H1 (cell line): ENCODE measurements around the gene SLC39A8. TPM values are rescaled to one million over a fixed set of nuclear protein-coding genes. Genes with fewer than 3 reads are reported as not detected.

Experiments used
- CTCF ChIA-PET: fragments of 300-600 bp; sonication (Branson Sonifier 250); formaldehyde crosslinking; loops from one replicate; lab custom pipeline; 2021; ENCODE audit not compliant: partially characterized antibody; lab: Charles Lee
- POLR2A ChIA-PET: fragments of 300-600 bp; sonication (Branson Sonifier 250); formaldehyde crosslinking; loops from one replicate; lab custom pipeline; 2021; ENCODE audit warnings: inconsistent platforms; ENCODE audit not compliant: partially characterized antibody; lab: Charles Lee
- DNase-seq, 2 experiments: peaks; one replicate each; pipeline versions ENCODE4 v3.0.0 to v3.0.0-alpha.2; 2010 to 2022; ENCODE audit warnings: low spot score in 2 of 2, low read depth in 1 of 2, mixed read lengths in 1 of 2
- FAIRE-seq: peaks from 2 replicates; lab custom pipeline; 2011; peaks lifted over from hg19 to GRCh38; lab: Jason Lieb, UNC
- H2AFZ ChIP-seq: 2 replicates; pipeline ENCODE4 v1.8.1; 2012; ENCODE audit warnings: low read length, inconsistent platforms
- H2AK5ac ChIP-seq: 2 replicates; pipeline ENCODE4 v1.6.1; 2013; ENCODE audit warnings: low read depth, low read length
- H2BK120ac ChIP-seq: replicated peaks from 2 replicates; pipeline ENCODE3; 2013; ENCODE audit warnings: low read depth, low read length, inconsistent platforms
- H2BK12ac ChIP-seq: 2 replicates; pipeline ENCODE4 v1.6.1; 2013; ENCODE audit warnings: low read depth, low read length
- H2BK15ac ChIP-seq: 2 replicates; pipeline ENCODE4 v1.6.1; 2013; ENCODE audit warnings: low read length
- H2BK20ac ChIP-seq: 2 replicates; pipeline ENCODE4 v1.6.1; 2013; ENCODE audit warnings: low read length
- H2BK5ac ChIP-seq: 2 replicates; pipeline ENCODE4 v1.6.1; 2013; ENCODE audit warnings: low read depth, low read length
- H3K14ac ChIP-seq: 2 replicates; pipeline ENCODE4 v1.6.1; 2013; ENCODE audit warnings: inconsistent platforms; ENCODE audit not compliant: insufficient read length
- H3K18ac ChIP-seq: 2 replicates; pipeline ENCODE4 v1.6.1; 2013; ENCODE audit warnings: low read length; ENCODE audit errors: extremely low read depth
- H3K23ac ChIP-seq: 2 replicates; pipeline ENCODE4 v1.6.1; 2013; ENCODE audit warnings: inconsistent platforms; ENCODE audit not compliant: insufficient read length
- H3K23me2 ChIP-seq: 2 replicates; pipeline ENCODE4 v1.6.1; 2013; ENCODE audit warnings: low read depth, low read length
- H3K27ac ChIP-seq: 2 replicates; pipeline ENCODE4 v1.6.1; 2011; ENCODE audit warnings: low read depth, low read length, inconsistent platforms
- H3K27me3 ChIP-seq, 4 experiments: replicated peaks in 1 of 4; 1 replicate in 1 of 4; 2 replicates in 3 of 4; pipeline versions ENCODE4 v1.6.1 to v1.8.1; 2011 to 2013; ENCODE audit warnings: low read length in 3 of 4, mild to moderate bottlenecking in 3 of 4, inconsistent platforms in 2 of 4, mixed read lengths in 2 of 4, moderate library complexity in 1 of 4; ENCODE audit not compliant: control insufficient read depth in 3 of 4, insufficient read depth in 3 of 4; ENCODE audit errors: extremely low read depth in 1 of 4
- H3K36me3 ChIP-seq, 4 experiments: 2 replicates each; pipeline versions ENCODE4 v1.6.1 to v1.8.1; 2011 to 2013; ENCODE audit warnings: mild to moderate bottlenecking in 4 of 4, low read length in 3 of 4, moderate library complexity in 2 of 4, control low read depth in 1 of 4, inconsistent platforms in 1 of 4; ENCODE audit not compliant: insufficient read depth in 4 of 4, control insufficient read depth in 2 of 4
- H3K4ac ChIP-seq: replicated peaks from 2 replicates; pipeline ENCODE3; 2013; ENCODE audit warnings: low read length, low read depth, mixed read lengths, inconsistent platforms; ENCODE audit not compliant: insufficient read length
- H3K4me1 ChIP-seq, 4 experiments: replicated peaks in 1 of 4; 1 replicate in 1 of 4; 2 replicates in 3 of 4; pipeline versions ENCODE4 v1.6.1 to v1.8.1; 2011 to 2013; ENCODE audit warnings: low read length in 3 of 4, inconsistent platforms in 2 of 4, mixed read lengths in 1 of 4; ENCODE audit not compliant: insufficient read depth in 4 of 4, control insufficient read depth in 3 of 4
- H3K4me2 ChIP-seq, 2 experiments: 2 replicates each; pipeline versions ENCODE4 v1.6.1 to v1.8.1; 2011 to 2013; ENCODE audit warnings: low read depth in 2 of 2, low read length in 2 of 2, control low read depth in 1 of 2, inconsistent platforms in 1 of 2, mild to moderate bottlenecking in 1 of 2; ENCODE audit not compliant: insufficient read depth in 1 of 2
- H3K4me3 ChIP-seq, 4 experiments: fragments of 200-600, 300-600 bp in 1 of 4; sonication (generic), shearing (Covaris generic), sonication (Bioruptor Twin) in 1 of 4; 2 replicates each; pipeline versions ENCODE4 v1.5.1 to v1.8.1; 2011 to 2016; ENCODE audit warnings: low read length in 4 of 4, low read depth in 3 of 4, control low read depth in 2 of 4, inconsistent platforms in 2 of 4, mild to moderate bottlenecking in 2 of 4, mixed read lengths in 1 of 4, moderate library complexity in 1 of 4; ENCODE audit not compliant: insufficient read depth in 2 of 4; ENCODE audit errors: extremely low read depth in 1 of 4
- H3K56ac ChIP-seq: replicated peaks from 2 replicates; pipeline ENCODE3; 2013; ENCODE audit warnings: low read depth, mild to moderate bottlenecking, mixed read lengths, low read length, inconsistent platforms; ENCODE audit not compliant: insufficient read length
- H3K79me1 ChIP-seq: 2 replicates; pipeline ENCODE4 v1.6.1; 2013; ENCODE audit warnings: low read depth, low read length, control low read depth
- H3K79me2 ChIP-seq, 2 experiments: 2 replicates each; pipeline versions ENCODE4 v1.6.1 to v1.8.1; 2012 to 2013; ENCODE audit warnings: low read length in 2 of 2, mild to moderate bottlenecking in 2 of 2, inconsistent platforms in 1 of 2; ENCODE audit not compliant: insufficient read depth in 2 of 2, control insufficient read depth in 1 of 2
- H3K9ac ChIP-seq, 4 experiments: replicated peaks in 1 of 4; 1 replicate in 1 of 4; 2 replicates in 3 of 4; pipeline versions ENCODE4 v1.6.1 to v1.8.1; 2011 to 2013; ENCODE audit warnings: low read depth in 3 of 4, low read length in 3 of 4, control low read depth in 2 of 4, mild to moderate bottlenecking in 2 of 4, moderate library complexity in 2 of 4, inconsistent platforms in 1 of 4; ENCODE audit errors: extremely low read depth in 1 of 4
- H3K9me3 ChIP-seq, 2 experiments: 2 replicates each; pipeline versions ENCODE4 v1.6.1 to v1.8.1; 2012 to 2013; ENCODE audit warnings: mild to moderate bottlenecking in 2 of 2, moderate library complexity in 2 of 2, control low read depth in 1 of 2, inconsistent platforms in 1 of 2, low read depth in 1 of 2, low read length in 1 of 2, mixed read lengths in 1 of 2; ENCODE audit not compliant: insufficient read depth in 2 of 2
- H4K20me1 ChIP-seq, 2 experiments: replicated peaks in 1 of 2; 2 replicates each; pipeline versions ENCODE3 to v1.8.1; 2011 to 2013; ENCODE audit warnings: inconsistent platforms in 2 of 2, low read length in 2 of 2, mild to moderate bottlenecking in 1 of 2; ENCODE audit not compliant: insufficient read depth in 2 of 2, control insufficient read depth in 1 of 2
- H4K5ac ChIP-seq: 2 replicates; pipeline ENCODE4 v1.6.1; 2013; ENCODE audit warnings: low read length, low read depth, mixed read lengths, inconsistent platforms; ENCODE audit not compliant: insufficient read length
- H4K8ac ChIP-seq: 2 replicates; pipeline ENCODE4 v1.8.0; 2013; ENCODE audit warnings: mild to moderate bottlenecking, moderate library complexity, low read length, inconsistent platforms; ENCODE audit not compliant: insufficient read depth; ENCODE audit errors: extremely low read depth
- H4K91ac ChIP-seq: replicated peaks from 2 replicates; pipeline ENCODE3; 2013; ENCODE audit warnings: low read length, mixed read lengths, inconsistent platforms; ENCODE audit not compliant: insufficient read length
- BACH1 ChIP-seq: IDR thresholded peaks from 2 replicates; pipeline ENCODE4 v1.6.1; 2012; ENCODE audit warnings: low read length, improper control_type of control experiment
- KDM1A ChIP-seq: fragments of 200-600, 300-600 bp; sonication (generic); IDR thresholded peaks from 2 replicates; pipeline ENCODE4 v1.7.1; 2016; ENCODE audit warnings: mild to moderate bottlenecking, low read length, borderline replicate concordance
- WGBS, 2 experiments: shearing (Covaris generic) in 1 of 2; methylation state at CpG; one replicate each; pipeline versions ENCODE4 v1.1.6 to v1.1.7; 2013 to 2015; ENCODE audit warnings: low lambda C conversion rate in 2 of 2, mixed read lengths in 2 of 2, inconsistent platforms in 1 of 2, low coverage in 1 of 2, missing lambda C conversion rate in 1 of 2; ENCODE audit not compliant: insufficient replicate concordance in 2 of 2, insufficient coverage in 1 of 2, insufficient read length in 1 of 2; ENCODE audit errors: extremely low coverage in 1 of 2, missing lambda C conversion rate in 1 of 2; 5-methylcytosine and 5-hydroxymethylcytosine counted together
- polyA plus RNA-seq, 7 experiments: library from polyadenylated mRNA; depleted of rRNA in 3 of 7; stranded (reverse) in 5 of 7; unstranded in 2 of 7; fragments of >200 nt in 5 of 7; fragments of 200-250 nt in 2 of 7; gene quantifications; 1 replicate in 5 of 7; 2 replicates in 1 of 7; 4 replicates in 1 of 7; pipeline versions ENCODE4 v1.2.1 to v1.2.3, GENCODE V29; 2011 to 2013; ENCODE audit warnings: missing spikeins in 2 of 7, mixed read lengths in 2 of 7
- total RNA-seq: library from RNA; stranded (reverse); fragmentation: NEBNext Ultra II Directional; extraction: Animal tissue kit (Norgen Biotek cat#: 25700); gene quantifications from 2 replicates; pipeline ENCODE4 v1.2.1, GENCODE V29; 2021
- TF ChIP-seq, protein P1 (sequence below): IDR thresholded peaks from 2 replicates; pipeline ENCODE4 v1.6.1; 2011; ENCODE audit warnings: low read length, improper control_type of control experiment

The SLC39A8 gene
- total and polyA plus RNA-seq, 2 of the 8 experiments (the other 6 are each of a cell fraction or from before 2014, with no cell fraction given), result 6.4 to 38.7 TPM

DNA sequence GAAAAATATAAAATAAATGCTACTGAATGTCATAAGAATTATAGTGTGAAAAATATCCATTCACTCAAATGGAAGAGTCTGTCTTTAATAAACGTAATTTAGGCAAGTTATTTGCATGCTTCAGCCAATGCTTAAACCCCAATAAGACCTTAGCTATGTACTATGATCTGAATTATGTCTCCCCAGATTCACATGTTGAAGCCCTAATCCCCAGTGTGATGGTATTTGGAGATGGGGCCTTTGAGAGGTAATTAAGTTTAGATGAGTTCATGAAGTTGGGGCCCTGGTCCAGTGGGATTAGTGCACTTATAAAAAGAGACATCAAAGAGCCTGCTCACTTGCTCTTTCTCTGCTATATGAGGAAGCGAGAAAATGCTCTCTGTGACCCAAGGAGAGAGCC, 28.7 kb downstream of the SLC39A8 start:
- 92% methylated on average over 2 of the region's 2 CpGs; no CpG with 5 or more reads in 1 of the 2 experiments for WGBS, 2 experiments
- CTCF ChIA-PET, result interaction anchor here (1.1 to 1.2 kb wide), 3 partner anchors 9 to 29 kb away, joined by 3 to 5 read pairs (median 4); no protein-coding TSS in a partner anchor
- TF ChIP-seq, protein P1, sequence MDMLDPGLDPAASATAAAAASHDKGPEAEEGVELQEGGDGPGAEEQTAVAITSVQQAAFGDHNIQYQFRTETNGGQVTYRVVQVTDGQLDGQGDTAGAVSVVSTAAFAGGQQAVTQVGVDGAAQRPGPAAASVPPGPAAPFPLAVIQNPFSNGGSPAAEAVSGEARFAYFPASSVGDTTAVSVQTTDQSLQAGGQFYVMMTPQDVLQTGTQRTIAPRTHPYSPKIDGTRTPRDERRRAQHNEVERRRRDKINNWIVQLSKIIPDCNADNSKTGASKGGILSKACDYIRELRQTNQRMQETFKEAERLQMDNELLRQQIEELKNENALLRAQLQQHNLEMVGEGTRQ, result no peak
- TF ChIP-seq KDM1A (no peak), BACH1 (no peak)

More for the DNA sequence above, 28.7 kb downstream of the SLC39A8 start:
- no peak overlapping the region for H2BK5ac ChIP-seq
- H3K9ac ChIP-seq, result no peak overlapping the region
- no peaks in the 10 kb centered on the region for H3K9me3 ChIP-seq
- no peak overlapping the region for H3K23ac ChIP-seq
- no peaks in the 10 kb centered on the region for H3K27me3 ChIP-seq
- no peaks in the 10 kb centered on the region for H3K79me2 ChIP-seq
- no peak overlapping the region for H2BK120ac ChIP-seq
- peaks cover 1 to 17% (median 7%) of the 10 kb centered on the region in 4 experiments; a peak in 5 of 7 replicates for H3K4me1 ChIP-seq
- FAIRE-seq, result no peak
- no peak overlapping the region for H4K8ac ChIP-seq
- H3K23me2 ChIP-seq, result no peaks in the 10 kb centered on the region; the same call in 1 of the 2 replicates
- no peak overlapping the region for H2AK5ac ChIP-seq
- H4K91ac ChIP-seq, result no peak overlapping the region
- H3K56ac ChIP-seq, result no peak overlapping the region
- H4K20me1 ChIP-seq, result no peaks in the 10 kb centered on the region
- POLR2A ChIA-PET, result no interaction called here
- H3K4me2 ChIP-seq, result no peak overlapping the region
- no peak for DNase-seq
- H3K18ac ChIP-seq, result no peak overlapping the region
- H3K14ac ChIP-seq, result no peak overlapping the region
- H4K5ac ChIP-seq, result no peak overlapping the region
- H3K79me1 ChIP-seq, result 0 out of 2 replicates have a peak, but pooled peaks cover 3% of the 10 kb centered on the region
- no peak overlapping the region for H3K4ac ChIP-seq
- no peak overlapping the region for H2BK15ac ChIP-seq
- no peak overlapping the region for H3K4me3 ChIP-seq
- no peak overlapping the region for H2BK12ac ChIP-seq
- no peak overlapping the region for H3K27ac ChIP-seq
- H3K36me3 ChIP-seq, result no peaks in the 10 kb centered on the region
- no peak overlapping the region for H2AFZ ChIP-seq
- H2BK20ac ChIP-seq, result no peak overlapping the region
